HEK293 (cell line): ENCODE data around the gene SLC25A26.

Experiments used
- CTCF ChIA-PET: fragments of 350-600 bp; formaldehyde crosslinking; extraction: SDS; loops from one replicate; lab custom pipeline; 2021; ENCODE audit warnings: antibody characterized with exemption; lab: Yijun Ruan, JAX
- POLR2A ChIA-PET: fragments of 300-600 bp; formaldehyde crosslinking; extraction: SDS; loops from one replicate; lab custom pipeline; 2020; ENCODE audit warnings: antibody characterized with exemption, inconsistent platforms; lab: Yijun Ruan, JAX
- H3K27ac ChIP-seq: fragments of 200-500 bp; sonication (Bioruptor generic); 2 replicates; pipeline ENCODE4 v1.5.1; 2014; ENCODE audit warnings: low read depth, low read length, control low read depth, inconsistent platforms; ENCODE audit errors: extremely low read depth
- H3K36me3 ChIP-seq, 2 experiments: fragments of 200-500 bp in 1 of 2; sonication (Bioruptor generic) in 1 of 2; 1 replicate in 1 of 2; 2 replicates in 1 of 2; pipeline ENCODE4 v1.5.1; 2014 to 2017; ENCODE audit warnings: inconsistent platforms in 2 of 2, low read length in 2 of 2; ENCODE audit not compliant: control insufficient read depth in 2 of 2, insufficient read depth in 1 of 2
- H3K4me1 ChIP-seq: fragments of 200-500 bp; sonication (Bioruptor generic); 2 replicates; pipeline ENCODE4 v1.5.1; 2014; ENCODE audit warnings: mild to moderate bottlenecking, low read length, inconsistent platforms; ENCODE audit not compliant: control insufficient read depth, insufficient read depth
- H3K4me3 ChIP-seq: 2 replicates; pipeline ENCODE4 v1.5.1; 2011; ENCODE audit warnings: low read depth, mild to moderate bottlenecking, control low read depth, low read length, moderate library complexity
- H3K9me3 ChIP-seq: fragments of 200-500 bp; sonication (Bioruptor generic); 2 replicates; pipeline ENCODE4 v1.5.1; 2014; ENCODE audit warnings: low read depth, low read length, inconsistent platforms; ENCODE audit not compliant: control insufficient read depth, insufficient read depth
- GLI2 ChIP-seq: fragments of 450-650 bp; formaldehyde crosslinking; IDR thresholded peaks from 2 replicates; pipeline ENCODE4; 2017; ENCODE audit warnings: missing biosample characterization, missing genetic modification characterization, low read depth, borderline replicate concordance
- HOXD13 ChIP-seq: sonication (generic); formaldehyde crosslinking; IDR thresholded peaks from 2 replicates; pipeline ENCODE4 v1.8.0; 2022; ENCODE audit warnings: missing genetic modification reagents, borderline replicate concordance
- KLF1 ChIP-seq: fragments of 450-650 bp; formaldehyde crosslinking; IDR thresholded peaks from 2 replicates; pipeline ENCODE4 v1.5.1; 2016; ENCODE audit warnings: missing biosample characterization, missing genetic modification characterization
- MZF1 ChIP-seq: fragments of 450-650 bp; formaldehyde crosslinking; IDR thresholded peaks from 2 replicates; pipeline ENCODE4 v1.5.1; 2017; ENCODE audit warnings: missing biosample characterization, missing genetic modification characterization, borderline replicate concordance
- WT1 ChIP-seq: fragments of 450-650 bp; formaldehyde crosslinking; IDR thresholded peaks from 2 replicates; pipeline ENCODE4 v1.5.1; 2016; ENCODE audit warnings: missing biosample characterization, missing genetic modification characterization
- ZBTB8A ChIP-seq: fragments of 450-650 bp; formaldehyde crosslinking; IDR thresholded peaks from 2 replicates; pipeline ENCODE4 v1.5.1; 2016; ENCODE audit warnings: missing biosample characterization, missing genetic modification characterization
- ZNF169 ChIP-seq: fragments of 450-650 bp; formaldehyde crosslinking; IDR thresholded peaks from 2 replicates; pipeline ENCODE4 v1.5.1; 2016; ENCODE audit warnings: missing biosample characterization, missing genetic modification characterization
- ZNF211 ChIP-seq: fragments of 450-650 bp; formaldehyde crosslinking; IDR thresholded peaks from 2 replicates; pipeline ENCODE4 v1.5.1; 2016; ENCODE audit warnings: low read depth, missing biosample characterization, missing genetic modification characterization
- ZNF341 ChIP-seq: fragments of 450-650 bp; formaldehyde crosslinking; IDR thresholded peaks from 2 replicates; pipeline ENCODE4; 2016; ENCODE audit warnings: low read depth, missing biosample characterization, missing genetic modification characterization
- ZNF394 ChIP-seq: fragments of 450-650 bp; formaldehyde crosslinking; IDR thresholded peaks from 2 replicates; pipeline ENCODE4 v1.5.1; 2016; ENCODE audit warnings: missing biosample characterization, missing genetic modification characterization, mild to moderate bottlenecking, moderate library complexity, borderline replicate concordance
- ZNF404 ChIP-seq: fragments of 450-650 bp; formaldehyde crosslinking; IDR thresholded peaks from 2 replicates; pipeline ENCODE4 v1.5.1; 2017; ENCODE audit warnings: missing biosample characterization, missing genetic modification characterization
- ZNF521 ChIP-seq: fragments of 450-650 bp; formaldehyde crosslinking; IDR thresholded peaks from 2 replicates; pipeline ENCODE4 v1.5.1; 2017; ENCODE audit warnings: missing biosample characterization, mild to moderate bottlenecking, missing genetic modification characterization
- ZNF610 ChIP-seq: fragments of 450-650 bp; formaldehyde crosslinking; IDR thresholded peaks from 2 replicates; pipeline ENCODE4 v1.5.1; 2016; ENCODE audit warnings: missing biosample characterization, missing genetic modification characterization, borderline replicate concordance
- ZNF658 ChIP-seq: fragments of 450-650 bp; formaldehyde crosslinking; IDR thresholded peaks from 2 replicates; pipeline ENCODE4; 2016; ENCODE audit warnings: missing biosample characterization, missing genetic modification characterization
- ZNF76 ChIP-seq: fragments of 450-650 bp; formaldehyde crosslinking; IDR thresholded peaks from 2 replicates; pipeline ENCODE4; 2016; ENCODE audit warnings: low read depth, missing biosample characterization, missing genetic modification characterization, borderline replicate concordance
- ZNF830 ChIP-seq: fragments of 450-650 bp; IDR thresholded peaks from 2 replicates; pipeline ENCODE4 v1.5.0; 2018; ENCODE audit warnings: missing biosample characterization, missing genetic modification characterization, low read depth, mild to moderate bottlenecking, moderate library complexity
- ZNF843 ChIP-seq: fragments of 450-650 bp; formaldehyde crosslinking; IDR thresholded peaks from 2 replicates; pipeline ENCODE4 v1.5.1; 2016; ENCODE audit warnings: missing biosample characterization, missing genetic modification characterization
- TF ChIP-seq, protein P1 (sequence below): fragments of 450-650 bp; formaldehyde crosslinking; IDR thresholded peaks from 2 replicates; pipeline ENCODE4 v1.5.1; 2016; ENCODE audit warnings: missing biosample characterization, missing genetic modification characterization
- TF ChIP-seq, protein P2 (sequence below): fragments of 450-650 bp; formaldehyde crosslinking; IDR thresholded peaks from 2 replicates; pipeline ENCODE4 v1.5.1; 2016; ENCODE audit warnings: missing biosample characterization, missing genetic modification characterization, borderline replicate concordance
- TF ChIP-seq, protein P3 (sequence below): fragments of 450-650 bp; formaldehyde crosslinking; conservative IDR thresholded peaks from 2 replicates; pipeline ENCODE4 v1.5.1; 2016; ENCODE audit warnings: low read depth, missing biosample characterization, missing genetic modification characterization
- TF ChIP-seq, protein P4 (sequence below): sonication (generic); formaldehyde crosslinking; IDR thresholded peaks from 2 replicates; pipeline ENCODE4 v1.8.1; 2022; ENCODE audit warnings: mild to moderate bottlenecking, moderate library complexity, missing genetic modification reagents

SLC25A26 gene

DNA sequence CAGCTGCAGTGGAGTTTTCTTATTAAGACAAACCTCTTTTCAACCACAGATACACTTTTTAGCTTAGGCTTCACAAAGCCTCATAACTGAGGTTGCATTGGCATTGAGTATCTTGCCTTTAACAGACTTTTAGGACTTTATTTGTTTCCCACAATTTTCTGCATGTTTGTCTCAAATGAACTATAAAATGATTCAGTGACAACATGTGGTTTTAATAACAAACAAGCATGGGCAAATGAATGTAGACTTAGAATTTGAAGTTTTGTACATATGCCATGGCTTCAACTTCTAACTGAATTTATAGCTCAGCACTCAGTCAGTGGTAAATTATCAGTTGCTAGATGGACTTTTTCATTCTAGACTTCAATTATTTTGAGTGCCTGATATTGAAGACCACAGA lies 101.6 kb downstream of the SLC25A26 start:
- H3K36me3 ChIP-seq, result no peaks in the 10 kb centered on the region
- H3K27ac ChIP-seq, result no peak overlapping the region
- CTCF ChIA-PET, result no interaction called here
- H3K4me1 ChIP-seq, result no peaks in the 10 kb centered on the region
- no peaks in the 10 kb centered on the region for H3K9me3 ChIP-seq
- no peak overlapping the region for H3K4me3 ChIP-seq
- TF ChIP-seq ZNF404 (tag by site-specific recombination), result no peak
- TF ChIP-seq, protein P1, sequence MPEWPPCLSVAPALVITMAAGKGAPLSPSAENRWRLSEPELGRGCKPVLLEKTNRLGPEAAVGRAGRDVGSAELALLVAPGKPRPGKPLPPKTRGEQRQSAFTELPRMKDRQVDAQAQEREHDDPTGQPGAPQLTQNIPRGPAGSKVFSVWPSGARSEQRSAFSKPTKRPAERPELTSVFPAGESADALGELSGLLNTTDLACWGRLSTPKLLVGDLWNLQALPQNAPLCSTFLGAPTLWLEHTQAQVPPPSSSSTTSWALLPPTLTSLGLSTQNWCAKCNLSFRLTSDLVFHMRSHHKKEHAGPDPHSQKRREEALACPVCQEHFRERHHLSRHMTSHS (tag by site-specific recombination), result no peak
- TF ChIP-seq ZNF211, result no peak
- TF ChIP-seq ZNF658 (tag by site-specific recombination), result no peak
- POLR2A ChIA-PET, result no interaction called here

DNA sequence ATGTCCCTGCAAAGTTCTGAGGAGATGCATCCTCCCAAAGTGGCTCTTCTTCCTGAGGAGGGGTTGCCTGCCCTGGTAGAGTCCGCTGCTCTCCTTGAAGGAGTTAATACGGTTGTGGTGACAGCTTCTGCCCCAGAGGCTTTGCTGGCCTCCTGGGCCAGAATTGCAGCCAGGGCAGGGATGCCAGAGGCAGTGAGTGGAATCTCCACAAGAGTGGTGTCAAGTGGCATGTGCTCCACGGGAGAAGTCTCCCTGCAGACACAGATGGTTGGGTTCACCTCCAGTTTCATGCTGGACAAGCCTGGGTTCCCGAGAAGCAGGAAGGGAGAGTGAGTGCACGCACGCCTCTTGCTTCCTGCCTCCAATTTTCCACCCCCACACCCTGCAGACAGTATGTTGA lies 105.5 kb downstream of the SLC25A26 start:
- H3K36me3 ChIP-seq, result no peaks in the 10 kb centered on the region
- CTCF ChIA-PET, result no interaction called here
- TF ChIP-seq ZNF169 (tag by site-specific recombination), result no peak
- no peak for TF ChIP-seq KLF1 (tag by site-specific recombination)
- no peak for TF ChIP-seq ZNF830
- TF ChIP-seq, protein P2, sequence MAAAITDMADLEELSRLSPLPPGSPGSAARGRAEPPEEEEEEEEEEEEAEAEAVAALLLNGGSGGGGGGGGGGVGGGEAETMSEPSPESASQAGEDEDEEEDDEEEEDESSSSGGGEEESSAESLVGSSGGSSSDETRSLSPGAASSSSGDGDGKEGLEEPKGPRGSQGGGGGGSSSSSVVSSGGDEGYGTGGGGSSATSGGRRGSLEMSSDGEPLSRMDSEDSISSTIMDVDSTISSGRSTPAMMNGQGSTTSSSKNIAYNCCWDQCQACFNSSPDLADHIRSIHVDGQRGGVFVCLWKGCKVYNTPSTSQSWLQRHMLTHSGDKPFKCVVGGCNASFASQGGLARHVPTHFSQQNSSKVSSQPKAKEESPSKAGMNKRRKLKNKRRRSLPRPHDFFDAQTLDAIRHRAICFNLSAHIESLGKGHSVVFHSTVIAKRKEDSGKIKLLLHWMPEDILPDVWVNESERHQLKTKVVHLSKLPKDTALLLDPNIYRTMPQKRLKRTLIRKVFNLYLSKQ (tag by site-specific recombination), result no peak
- TF ChIP-seq ZNF521 (tag by site-specific recombination), result no peak
- no peak for TF ChIP-seq HOXD13 (CRISPR knock-in tag)
- no peak for TF ChIP-seq ZBTB8A (tag by site-specific recombination)
- TF ChIP-seq, protein P3, sequence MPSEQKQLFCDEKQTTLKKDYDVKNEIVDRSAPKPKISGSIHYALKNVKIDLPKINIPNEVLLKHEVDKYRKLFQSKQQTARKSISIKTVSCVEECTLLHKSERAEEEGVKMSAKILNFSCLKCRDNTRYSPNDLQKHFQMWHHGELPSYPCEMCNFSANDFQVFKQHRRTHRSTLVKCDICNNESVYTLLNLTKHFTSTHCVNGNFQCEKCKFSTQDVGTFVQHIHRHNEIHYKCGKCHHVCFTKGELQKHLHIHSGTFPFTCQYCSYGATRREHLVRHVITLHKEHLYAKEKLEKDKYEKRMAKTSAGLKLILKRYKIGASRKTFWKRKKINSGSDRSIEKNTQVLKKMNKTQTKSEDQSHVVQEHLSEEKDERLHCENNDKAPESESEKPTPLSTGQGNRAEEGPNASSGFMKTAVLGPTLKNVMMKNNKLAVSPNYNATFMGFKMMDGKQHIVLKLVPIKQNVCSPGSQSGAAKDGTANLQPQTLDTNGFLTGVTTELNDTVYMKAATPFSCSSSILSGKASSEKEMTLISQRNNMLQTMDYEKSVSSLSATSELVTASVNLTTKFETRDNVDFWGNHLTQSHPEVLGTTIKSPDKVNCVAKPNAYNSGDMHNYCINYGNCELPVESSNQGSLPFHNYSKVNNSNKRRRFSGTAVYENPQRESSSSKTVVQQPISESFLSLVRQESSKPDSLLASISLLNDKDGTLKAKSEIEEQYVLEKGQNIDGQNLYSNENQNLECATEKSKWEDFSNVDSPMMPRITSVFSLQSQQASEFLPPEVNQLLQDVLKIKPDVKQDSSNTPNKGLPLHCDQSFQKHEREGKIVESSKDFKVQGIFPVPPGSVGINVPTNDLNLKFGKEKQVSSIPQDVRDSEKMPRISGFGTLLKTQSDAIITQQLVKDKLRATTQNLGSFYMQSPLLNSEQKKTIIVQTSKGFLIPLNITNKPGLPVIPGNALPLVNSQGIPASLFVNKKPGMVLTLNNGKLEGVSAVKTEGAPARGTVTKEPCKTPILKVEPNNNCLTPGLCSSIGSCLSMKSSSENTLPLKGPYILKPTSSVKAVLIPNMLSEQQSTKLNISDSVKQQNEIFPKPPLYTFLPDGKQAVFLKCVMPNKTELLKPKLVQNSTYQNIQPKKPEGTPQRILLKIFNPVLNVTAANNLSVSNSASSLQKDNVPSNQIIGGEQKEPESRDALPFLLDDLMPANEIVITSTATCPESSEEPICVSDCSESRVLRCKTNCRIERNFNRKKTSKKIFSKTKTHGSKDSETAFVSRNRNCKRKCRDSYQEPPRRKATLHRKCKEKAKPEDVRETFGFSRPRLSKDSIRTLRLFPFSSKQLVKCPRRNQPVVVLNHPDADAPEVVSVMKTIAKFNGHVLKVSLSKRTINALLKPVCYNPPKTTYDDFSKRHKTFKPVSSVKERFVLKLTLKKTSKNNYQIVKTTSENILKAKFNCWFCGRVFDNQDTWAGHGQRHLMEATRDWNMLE, result no peak
- no peak for TF ChIP-seq WT1 (tag by site-specific recombination)
- no peak for TF ChIP-seq MZF1
- no peak for TF ChIP-seq ZNF76 (tag by site-specific recombination)
- TF ChIP-seq GLI2 (tag by site-specific recombination), result no peak
- TF ChIP-seq ZNF843 (tag by site-specific recombination), result no peak
- no peak for TF ChIP-seq ZNF394 (tag by site-specific recombination)
- TF ChIP-seq ZNF610 (tag by site-specific recombination), result no peak
- TF ChIP-seq, protein P4, sequence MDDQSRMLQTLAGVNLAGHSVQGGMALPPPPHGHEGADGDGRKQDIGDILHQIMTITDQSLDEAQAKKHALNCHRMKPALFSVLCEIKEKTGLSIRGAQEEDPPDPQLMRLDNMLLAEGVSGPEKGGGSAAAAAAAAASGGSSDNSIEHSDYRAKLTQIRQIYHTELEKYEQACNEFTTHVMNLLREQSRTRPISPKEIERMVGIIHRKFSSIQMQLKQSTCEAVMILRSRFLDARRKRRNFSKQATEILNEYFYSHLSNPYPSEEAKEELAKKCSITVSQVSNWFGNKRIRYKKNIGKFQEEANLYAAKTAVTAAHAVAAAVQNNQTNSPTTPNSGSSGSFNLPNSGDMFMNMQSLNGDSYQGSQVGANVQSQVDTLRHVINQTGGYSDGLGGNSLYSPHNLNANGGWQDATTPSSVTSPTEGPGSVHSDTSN (CRISPR knock-in tag), result no peak
- no peak for TF ChIP-seq ZNF341 (tag by site-specific recombination)
- TF ChIP-seq, all 188 proteins: peak for 0
- Histone ChIP-seq H3K4me3 (no peak overlapping the region), H3K4me1 (no peaks in the 10 kb centered on the region), H3K9me3 (no peaks in the 10 kb centered on the region), H3K27ac (no peak overlapping the region)
- POLR2A ChIA-PET, result no interaction called here
